ENCODE measurements around the gene ADARB2.

- TF ChIP-seq POLR2A (IDR thresholded peaks at IDR 0.05) (no peak), CTCF (IDR thresholded peaks at IDR 0.05) (no peak)
Measured at GRCh38 chr10:1679821-1680650, 57.3 kb downstream of the ADARB2 start.
